DOHH2 (cell line): ENCODE results near the gene TWSG1.

Experiments
- EZH2phosphoT487 ChIP-seq: fragments of 200-600 bp; sonication (generic); IDR thresholded peaks from 2 replicates; pipeline ENCODE4 v1.6.1; 2017; ENCODE audit warnings: borderline replicate concordance, mild to moderate bottlenecking, antibody characterized with exemption, low read length, moderate library complexity, mixed read lengths
- TF ChIP-seq, protein P1 (sequence below): fragments of 200-600 bp; sonication (generic); IDR thresholded peaks from one replicate; pipeline ENCODE4 v1.5.1; 2014; ENCODE audit warnings: antibody characterized with exemption, mild to moderate bottlenecking, low read depth, low read length; ENCODE audit not compliant: poor library complexity, severe bottlenecking

DNA sequence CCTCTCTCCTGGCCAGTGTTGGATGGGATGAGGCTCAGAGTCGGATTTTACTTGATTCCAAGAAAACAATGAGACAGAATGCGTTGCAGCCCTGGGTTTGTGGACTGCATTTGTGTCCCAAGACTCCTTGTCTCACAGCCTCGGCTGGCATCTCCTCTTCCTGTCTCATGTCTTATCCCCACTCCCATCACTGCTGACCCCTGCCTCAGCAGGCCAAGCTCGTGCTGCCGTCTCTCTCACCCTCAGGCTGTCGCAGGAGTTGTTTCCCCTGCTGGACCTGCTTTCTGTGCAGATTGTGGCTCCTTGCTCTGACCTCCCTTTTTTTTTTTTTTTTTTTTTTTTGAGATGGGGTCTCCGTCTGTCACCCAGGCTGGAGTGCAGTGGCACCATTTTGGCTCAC lies 70.6 kb downstream of the TWSG1 start:
- no peak for TF ChIP-seq EZH2phosphoT487
- TF ChIP-seq, protein P1, sequence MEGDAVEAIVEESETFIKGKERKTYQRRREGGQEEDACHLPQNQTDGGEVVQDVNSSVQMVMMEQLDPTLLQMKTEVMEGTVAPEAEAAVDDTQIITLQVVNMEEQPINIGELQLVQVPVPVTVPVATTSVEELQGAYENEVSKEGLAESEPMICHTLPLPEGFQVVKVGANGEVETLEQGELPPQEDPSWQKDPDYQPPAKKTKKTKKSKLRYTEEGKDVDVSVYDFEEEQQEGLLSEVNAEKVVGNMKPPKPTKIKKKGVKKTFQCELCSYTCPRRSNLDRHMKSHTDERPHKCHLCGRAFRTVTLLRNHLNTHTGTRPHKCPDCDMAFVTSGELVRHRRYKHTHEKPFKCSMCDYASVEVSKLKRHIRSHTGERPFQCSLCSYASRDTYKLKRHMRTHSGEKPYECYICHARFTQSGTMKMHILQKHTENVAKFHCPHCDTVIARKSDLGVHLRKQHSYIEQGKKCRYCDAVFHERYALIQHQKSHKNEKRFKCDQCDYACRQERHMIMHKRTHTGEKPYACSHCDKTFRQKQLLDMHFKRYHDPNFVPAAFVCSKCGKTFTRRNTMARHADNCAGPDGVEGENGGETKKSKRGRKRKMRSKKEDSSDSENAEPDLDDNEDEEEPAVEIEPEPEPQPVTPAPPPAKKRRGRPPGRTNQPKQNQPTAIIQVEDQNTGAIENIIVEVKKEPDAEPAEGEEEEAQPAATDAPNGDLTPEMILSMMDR: no peak
